HuH-7 (cell line): Measurements from ENCODE around the gene TRAP1.
"Not testable (repeated sequence)": the region's sequence is repeated elsewhere in the genome, so short reads cannot be mapped to it uniquely, and the experiment has no call there.

Experiments
- DNase-seq: peaks from one replicate; pipeline ENCODE4 v3.0.0; 2011; ENCODE audit warnings: low spot score

The TRAP1 gene

GRCh38 chr16:3611146-3611975 is 106.0 kb downstream of the TRAP1 start, which contains the start of gene SLX4:
SLX4 (minus strand) TSS chr16:3611606; CDS start chr16:3608964, 2,642 bp downstream.
- peak; percentile 95 for DNase-seq

GRCh38 chr16:3610698-3611145 is 106.6 kb downstream of the TRAP1 start:
- peak; percentile 1 for DNase-seq

DNA sequence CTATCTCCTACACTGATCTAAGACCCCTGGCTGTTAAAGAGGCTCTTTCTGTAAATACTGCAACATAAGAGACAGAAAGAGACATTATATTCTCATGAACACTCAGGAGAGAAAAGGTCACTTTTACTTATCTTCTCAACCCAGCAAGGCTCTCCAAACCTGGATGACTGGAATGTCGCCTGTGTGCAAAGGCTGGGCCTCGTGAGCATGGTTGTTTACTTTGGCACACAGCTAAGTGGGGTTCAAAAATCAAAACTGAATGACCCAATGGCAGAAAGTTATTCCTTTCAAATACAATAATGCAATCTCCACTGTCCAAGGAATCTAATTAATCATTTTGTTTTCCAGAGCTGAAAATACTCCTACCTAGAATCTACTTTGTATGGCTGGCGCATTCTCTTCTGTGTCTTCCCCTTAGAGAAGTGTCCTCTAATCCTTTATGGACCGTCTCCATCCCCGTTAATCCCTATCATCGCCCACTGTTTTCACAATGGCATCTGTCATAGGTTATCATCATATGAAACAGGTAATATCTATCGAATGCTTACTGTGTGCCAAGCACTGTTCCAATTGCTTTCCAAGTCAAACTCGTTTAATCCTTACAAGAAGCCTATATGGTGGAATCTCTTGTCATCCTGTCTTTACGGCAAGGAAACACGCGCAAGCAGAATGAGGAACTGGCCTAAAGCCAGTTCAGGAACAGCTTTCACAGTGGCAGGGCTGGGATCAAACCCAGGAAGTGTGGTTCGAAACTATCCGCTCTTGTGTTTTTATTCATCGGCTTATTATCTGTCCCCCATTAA is 107.2 kb downstream of the TRAP1 start:
- DNase-seq, result peak; percentile 8

DNA sequence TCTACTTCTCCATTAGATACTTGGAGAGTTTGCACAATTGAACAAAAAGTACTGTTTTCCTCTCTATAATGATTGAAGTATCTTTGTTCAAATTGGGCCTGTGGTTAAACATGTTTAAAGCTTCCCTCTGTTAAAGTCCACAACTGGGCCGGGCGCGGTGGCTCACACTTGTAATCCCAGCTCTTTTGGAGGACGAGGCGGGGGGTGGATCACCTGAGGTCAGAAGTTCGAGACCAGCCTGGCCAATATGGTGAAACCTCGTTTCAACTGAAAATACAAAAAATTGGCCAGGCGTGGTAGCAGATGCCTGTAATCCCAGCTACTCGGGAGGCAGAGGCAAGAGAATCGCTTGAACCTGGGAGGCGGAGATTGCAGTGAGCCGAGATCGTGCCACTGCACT is 108.3 kb downstream of the TRAP1 start:
- not testable (repeated sequence) for DNase-seq

DNA sequence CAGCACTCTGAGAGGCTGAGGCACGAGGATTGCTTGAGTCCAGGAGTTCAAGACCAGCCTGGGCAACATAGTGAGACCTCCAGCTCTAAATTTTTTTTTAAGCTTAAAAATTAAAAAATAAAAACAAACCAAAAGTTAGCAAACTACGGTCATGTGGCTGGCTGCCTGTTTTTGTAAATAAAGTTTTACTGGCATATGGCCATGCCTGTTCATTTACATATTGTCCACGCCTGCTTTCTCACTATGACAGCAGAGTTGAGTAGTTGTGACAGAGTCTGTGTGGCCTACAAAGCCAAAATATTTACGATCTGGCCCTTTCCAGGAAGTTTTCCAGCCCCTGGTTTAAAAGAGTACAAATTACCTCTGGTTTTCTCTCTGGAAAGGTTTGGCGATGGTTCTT is 109.3 kb downstream of the TRAP1 start:
- DNase-seq, result no peak
